ENCODE data around the gene SPESP1. TPM values are rescaled to one million over a fixed set of nuclear protein-coding genes. Genes with fewer than 3 reads are reported as not detected.
A peak's percentile ranks its signal among the peaks of the same experiment; 100 is the strongest.
"Not testable (repeated sequence)": the region's sequence is repeated elsewhere in the genome, so short reads cannot be mapped to it uniquely, and the experiment has no call there.

SPESP1 gene
- total and polyA plus RNA-seq, 9 of the 15 experiments (the other 6 are each of a cell fraction or from before 2014, with no cell fraction given): not detected

GRCh38 chr15:68963719-68964118 lies 33.4 kb downstream of the SPESP1 start:
- H3K4me3 ChIP-seq; H2AFZ ChIP-seq (ENCODE audit: low read depth, low read length); POLR2A ChIA-PET; H3K27ac ChIP-seq (ENCODE audit: extremely low read depth, low read depth, low read length); H3K9ac ChIP-seq (ENCODE audit: insufficient read depth in 1 of 2, low read depth in 2 of 2, low read length in 2 of 2); H3K4me2 ChIP-seq (ENCODE audit: insufficient read depth, low read length); DNase-seq (ENCODE audit: extremely low read depth in 1 of 4, low spot score in 3 of 4); H3K9me3 ChIP-seq (replicated peaks; ENCODE audit: control insufficient read depth, insufficient read depth, low read depth, low read length); H3K4me1 ChIP-seq (replicated peaks in 1 of 2; ENCODE audit: control insufficient read depth in 2 of 2, insufficient read depth in 2 of 2, low read length in 2 of 2); CTCF ChIA-PET (ENCODE audit: low intra/inter-chr PET ratio); BruUV-seq (replicated peaks); H3K79me2 ChIP-seq (ENCODE audit: control insufficient read depth, insufficient read depth, low read length); H3K36me3 ChIP-seq (ENCODE audit: control insufficient read depth, insufficient read depth, low read length); H3K27me3 ChIP-seq (ENCODE audit: control insufficient read depth in 2 of 2, insufficient read depth in 2 of 2, low read length in 2 of 2); ATAC-seq; intact Hi-C loops (cut with micrococcal nuclease); in situ Hi-C loops (cut with MboI); H3K9me1 ChIP-seq (ENCODE audit: control insufficient read depth, insufficient read depth, low read length); H4K20me1 ChIP-seq (replicated peaks; ENCODE audit: control insufficient read depth, insufficient read depth, low read length); FAIRE-seq: not testable (repeated sequence)
- WGBS (ENCODE audit: insufficient coverage, low coverage, missing lambda C conversion rate): 3% methylated on average over 4 of the region's 7 CpGs
- TF ChIP-seq CBFA2T2 (conservative IDR thresholded peaks at IDR 0.05) (peak; percentile 65), TAL1 (IDR thresholded peaks at IDR 0.05) (peak; percentile 54; the same call in 1 of the 2 replicates), MEIS2 (IDR thresholded peaks at IDR 0.05; ENCODE audit: partially characterized antibody) (peak; percentile 64), NCOR1 (IDR thresholded peaks at IDR 0.05) (peak; percentile 32), SOX6 (IDR thresholded peaks at IDR 0.05) (peak; percentile 88), DMBX1 (CRISPR knock-in tag; IDR thresholded peaks at IDR 0.05; ENCODE audit: borderline replicate concordance) (peak; percentile 95; the same call in 1 of the 2 replicates), ARID1B (IDR thresholded peaks at IDR 0.05) (peak; percentile 59; the same call in 1 of the 2 replicates), KDM1A (IDR thresholded peaks at IDR 0.05) (0 out of 4 replicates have a peak, but pooled peaks of 1 of the 2 experiments have one; percentile 31), CBFA2T3 (IDR thresholded peaks at IDR 0.05) (peak; percentile 75)
- TF ChIP-seq, protein P1, sequence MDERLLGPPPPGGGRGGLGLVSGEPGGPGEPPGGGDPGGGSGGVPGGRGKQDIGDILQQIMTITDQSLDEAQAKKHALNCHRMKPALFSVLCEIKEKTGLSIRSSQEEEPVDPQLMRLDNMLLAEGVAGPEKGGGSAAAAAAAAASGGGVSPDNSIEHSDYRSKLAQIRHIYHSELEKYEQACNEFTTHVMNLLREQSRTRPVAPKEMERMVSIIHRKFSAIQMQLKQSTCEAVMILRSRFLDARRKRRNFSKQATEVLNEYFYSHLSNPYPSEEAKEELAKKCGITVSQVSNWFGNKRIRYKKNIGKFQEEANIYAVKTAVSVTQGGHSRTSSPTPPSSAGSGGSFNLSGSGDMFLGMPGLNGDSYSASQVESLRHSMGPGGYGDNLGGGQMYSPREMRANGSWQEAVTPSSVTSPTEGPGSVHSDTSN (CRISPR knock-in tag; IDR thresholded peaks at IDR 0.05; ENCODE audit: low read depth): not testable (repeated sequence)
- TF ChIP-seq, protein P1 (tag; conservative IDR thresholded peaks at IDR 0.05; ENCODE audit: low read depth): peak; percentile 61

Data from K562 (cell line).